Neuron (in vitro differentiated cells): ENCODE data around the gene PSMC4.
A peak's percentile ranks its signal among the peaks of the same experiment; 100 is the strongest.

Experiments used
- H2AFZ ChIP-seq: one replicate; pipeline ENCODE4 v1.6.1; 2013; ENCODE audit warnings: low read depth, mild to moderate bottlenecking, inconsistent platforms, low read length, moderate library complexity
- H3K27me3 ChIP-seq: one replicate; pipeline ENCODE4 v1.6.1; 2013; ENCODE audit warnings: low read length; ENCODE audit not compliant: insufficient read depth
- H3K36me3 ChIP-seq: one replicate; pipeline ENCODE4 v1.6.1; 2013; ENCODE audit warnings: low read length; ENCODE audit not compliant: insufficient read depth
- H3K4me1 ChIP-seq: one replicate; pipeline ENCODE4 v1.6.1; 2013; ENCODE audit warnings: low read length; ENCODE audit not compliant: insufficient read depth
- H3K4me3 ChIP-seq: 2 replicates; pipeline ENCODE4 v1.5.1; 2013; ENCODE audit warnings: mild to moderate bottlenecking, low read length, moderate library complexity
- H3K9me3 ChIP-seq: one replicate; pipeline ENCODE4 v1.6.1; 2013; ENCODE audit warnings: low read length

The PSMC4 gene

DNA sequence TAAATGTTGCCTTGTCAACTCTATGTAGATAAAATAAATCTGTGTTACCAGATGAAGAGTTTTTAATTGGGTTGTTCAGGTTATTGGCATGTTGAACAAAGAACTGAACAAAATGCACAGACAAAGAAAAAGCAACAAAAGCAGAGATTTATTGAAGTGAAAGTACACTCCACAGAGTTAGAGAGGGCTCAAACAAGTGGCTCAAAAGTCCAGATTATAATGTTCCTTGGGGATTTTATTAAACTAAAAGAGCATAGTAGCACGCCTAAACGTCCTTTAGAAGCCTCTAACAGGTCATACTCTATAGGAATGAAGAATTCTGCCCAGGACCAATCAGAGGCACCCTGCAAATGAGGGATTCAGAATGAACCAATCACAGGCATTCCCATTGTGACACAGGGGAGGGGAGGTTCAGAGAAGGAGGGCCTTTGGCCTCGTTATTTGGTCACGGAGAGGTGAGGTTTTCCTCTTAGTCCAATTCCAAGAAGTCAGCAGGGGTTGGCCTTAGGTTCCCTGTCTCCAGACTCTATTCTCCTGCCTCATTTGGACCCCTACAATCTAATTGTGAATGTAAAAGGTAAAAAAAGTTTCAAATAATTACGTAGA lies 12.8 kb downstream of the PSMC4 start:
- Histone ChIP-seq H3K4me1 (no peaks in the 10 kb centered on the region), H3K4me3 (no peak overlapping the region), H3K9me3 (peaks cover 21% of the 10 kb centered on the region), H3K27me3 (no peaks in the 10 kb centered on the region), H3K36me3 (peaks cover 40% of the 10 kb centered on the region), H2AFZ (no peak overlapping the region)

DNA sequence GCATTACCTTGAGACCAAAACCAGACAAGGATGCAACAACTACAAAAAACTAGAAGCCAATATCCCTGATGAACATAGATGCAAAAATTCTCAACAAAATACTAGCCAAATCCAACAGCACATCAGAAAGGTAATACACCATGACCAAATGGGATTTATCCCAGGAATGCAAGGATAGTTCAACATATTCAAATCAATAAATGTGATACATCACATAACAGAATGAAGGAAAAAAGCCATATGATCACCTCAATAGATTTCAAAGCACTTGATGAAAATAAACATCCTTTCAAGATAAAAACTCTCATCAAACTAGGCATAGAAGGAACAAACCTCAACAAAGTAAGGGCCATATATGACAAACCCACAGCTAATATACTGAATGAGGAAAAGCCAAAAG lies 15.7 kb downstream of the PSMC4 start:
- Histone ChIP-seq H2AFZ (no peak overlapping the region), H3K27me3 (no peaks in the 10 kb centered on the region), H3K4me1 (no peaks in the 10 kb centered on the region), H3K4me3 (no peak overlapping the region), H3K9me3 (peaks cover 14% of the 10 kb centered on the region), H3K36me3 (peaks cover 11% of the 10 kb centered on the region)

DNA sequence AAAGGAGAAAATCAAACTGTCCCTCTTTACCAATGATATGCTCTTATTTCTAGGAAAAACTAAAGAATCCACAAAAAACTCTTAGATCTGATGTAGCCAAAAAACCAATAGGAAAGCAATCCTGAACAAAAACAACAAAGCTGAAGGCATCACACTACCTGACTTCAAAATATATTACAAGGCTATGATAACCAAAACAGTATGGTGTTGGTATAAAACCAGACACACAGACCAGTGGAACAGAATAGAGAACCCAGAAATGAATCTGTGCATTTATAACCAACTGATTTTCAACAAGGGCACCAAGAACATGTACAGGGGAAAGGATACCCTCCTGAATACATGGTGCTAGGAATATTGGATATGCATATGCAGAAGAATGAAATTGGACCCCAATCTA lies 16.2 kb downstream of the PSMC4 start:
- no peak overlapping the region for H3K4me3 ChIP-seq
- peaks cover 12% of the 10 kb centered on the region for H3K9me3 ChIP-seq
- no peaks in the 10 kb centered on the region for H3K4me1 ChIP-seq

GRCh38 chr19:39987596-39987995 lies 16.6 kb downstream of the PSMC4 start:
- H3K9me3 ChIP-seq = peaks cover 12% of the 10 kb centered on the region

More for the DNA sequence above, 16.2 kb downstream of the PSMC4 start:
- H3K27me3 ChIP-seq = no peaks in the 10 kb centered on the region
- H3K36me3 ChIP-seq = peaks cover 8% of the 10 kb centered on the region
- H2AFZ ChIP-seq = no peak overlapping the region

GRCh38 chr19:39993605-39994004 lies 22.6 kb downstream of the PSMC4 start:
- Histone ChIP-seq H3K27me3 (no peaks in the 10 kb centered on the region), H3K9me3 (peaks cover 8% of the 10 kb centered on the region), H2AFZ (no peak overlapping the region), H3K4me1 (peaks cover 12% of the 10 kb centered on the region), H3K36me3 (no peaks in the 10 kb centered on the region), H3K4me3 (no peak overlapping the region)

More at GRCh38 chr19:39987596-39987995, 16.6 kb downstream of the PSMC4 start:
- H2AFZ ChIP-seq = no peak overlapping the region
- peaks cover 4% of the 10 kb centered on the region for H3K36me3 ChIP-seq
- H3K4me3 ChIP-seq = no peak overlapping the region
- no peaks in the 10 kb centered on the region for H3K4me1 ChIP-seq
- no peaks in the 10 kb centered on the region for H3K27me3 ChIP-seq

DNA sequence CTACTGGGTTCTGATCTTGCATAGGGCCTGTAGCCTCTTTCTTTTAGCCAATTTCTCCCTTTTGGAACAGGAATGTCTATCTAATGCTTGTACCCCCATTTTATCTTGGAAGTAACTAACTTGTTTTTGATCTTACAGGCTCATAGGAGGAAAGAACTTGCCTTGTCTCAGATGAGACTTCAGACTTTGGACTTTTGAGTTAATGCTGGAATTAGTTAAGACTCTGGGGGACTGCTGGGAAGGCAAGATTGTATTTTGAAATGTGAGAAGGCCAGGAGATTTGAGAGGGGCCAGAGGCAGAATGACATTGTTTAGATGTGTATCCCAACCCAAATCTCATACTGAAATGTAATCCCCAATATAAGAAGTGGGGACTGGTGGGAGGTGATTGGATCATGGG lies 23.4 kb downstream of the PSMC4 start:
- Histone ChIP-seq H2AFZ (no peak overlapping the region), H3K4me1 (peaks cover 12% of the 10 kb centered on the region), H3K9me3 (peaks cover 8% of the 10 kb centered on the region), H3K27me3 (no peaks in the 10 kb centered on the region), H3K4me3 (no peak overlapping the region), H3K36me3 (no peaks in the 10 kb centered on the region)

DNA sequence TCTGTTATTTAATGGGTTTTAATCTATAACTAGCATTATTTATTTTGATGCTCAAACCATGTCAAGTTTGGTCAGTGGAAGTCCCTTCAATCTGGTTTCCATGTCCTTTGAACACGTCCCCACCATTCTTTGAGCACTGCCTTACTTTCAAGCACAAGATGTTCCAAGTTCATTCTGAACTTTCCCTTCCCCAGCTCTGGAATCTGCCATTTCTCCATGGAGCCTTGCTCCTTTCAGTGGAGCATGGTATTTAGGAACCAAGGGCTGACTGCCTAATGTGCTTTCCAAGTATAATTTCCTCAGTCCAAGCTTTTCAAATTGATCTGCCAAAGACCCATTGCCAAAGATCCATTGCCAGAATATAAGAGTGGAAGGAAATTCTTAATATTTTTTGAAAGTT lies 24.8 kb downstream of the PSMC4 start:
- H3K27me3 ChIP-seq = no peaks in the 10 kb centered on the region
- no peaks in the 10 kb centered on the region for H3K36me3 ChIP-seq
- H3K9me3 ChIP-seq = peaks cover 8% of the 10 kb centered on the region

DNA sequence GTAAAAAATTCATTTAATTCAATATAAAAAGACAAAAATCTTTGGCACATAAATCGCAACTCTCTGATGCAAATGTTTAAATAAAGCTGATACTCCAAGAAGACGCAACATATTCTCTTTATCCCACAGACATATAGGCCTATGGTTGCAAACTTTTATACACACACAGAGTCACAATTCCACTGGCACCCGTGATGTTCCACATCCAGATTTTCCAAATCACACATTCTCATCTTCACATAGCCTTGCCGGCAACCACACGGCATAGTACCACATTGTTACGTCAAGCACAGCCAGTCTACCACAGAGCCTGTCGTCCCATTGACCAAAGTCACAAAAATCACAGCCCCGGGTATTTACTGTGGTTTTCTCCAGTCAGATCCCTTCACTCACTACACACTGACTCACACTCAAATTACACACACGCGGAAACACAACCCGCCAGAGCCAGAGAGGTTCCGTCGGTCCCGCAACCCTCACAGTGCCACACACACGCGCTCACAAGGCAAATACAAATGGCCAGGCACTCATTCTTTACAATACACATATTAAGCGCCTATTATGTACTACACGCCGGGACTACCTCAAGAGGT lies 25.3 kb downstream of the PSMC4 start:
- peaks cover 11% of the 10 kb centered on the region for H3K9me3 ChIP-seq
- H3K4me1 ChIP-seq = peaks cover 12% of the 10 kb centered on the region
- no peaks in the 10 kb centered on the region for H3K27me3 ChIP-seq
- no peaks in the 10 kb centered on the region for H3K36me3 ChIP-seq
- H3K4me3 ChIP-seq = peak overlapping the region; percentile 82
- peak overlapping the region; percentile 71 for H2AFZ ChIP-seq

More for the DNA sequence above, 24.8 kb downstream of the PSMC4 start:
- H3K4me3 ChIP-seq = peak overlapping the region; percentile 82
- no peak overlapping the region for H2AFZ ChIP-seq
- H3K4me1 ChIP-seq = peaks cover 12% of the 10 kb centered on the region

- Histone ChIP-seq H3K4me1 (peaks cover 12% of the 10 kb centered on the region), H3K27me3 (no peaks in the 10 kb centered on the region), H3K4me3 (peak within 1 kb of the TSS; percentile 82), H2AFZ (peak within 1 kb of the TSS; percentile 71), H3K36me3 (no peaks in the 10 kb centered on the region), H3K9me3 (peaks cover 10% of the 10 kb centered on the region)
Observed at GRCh38 chr19:39996811-39997637, 26.1 kb downstream of the PSMC4 start, which contains the start of gene ZNF546. Gene ZNF546, plus strand, starts transcription at chr19:39997060. Its CDS starts 1,267 bp downstream, at chr19:39998327.

DNA sequence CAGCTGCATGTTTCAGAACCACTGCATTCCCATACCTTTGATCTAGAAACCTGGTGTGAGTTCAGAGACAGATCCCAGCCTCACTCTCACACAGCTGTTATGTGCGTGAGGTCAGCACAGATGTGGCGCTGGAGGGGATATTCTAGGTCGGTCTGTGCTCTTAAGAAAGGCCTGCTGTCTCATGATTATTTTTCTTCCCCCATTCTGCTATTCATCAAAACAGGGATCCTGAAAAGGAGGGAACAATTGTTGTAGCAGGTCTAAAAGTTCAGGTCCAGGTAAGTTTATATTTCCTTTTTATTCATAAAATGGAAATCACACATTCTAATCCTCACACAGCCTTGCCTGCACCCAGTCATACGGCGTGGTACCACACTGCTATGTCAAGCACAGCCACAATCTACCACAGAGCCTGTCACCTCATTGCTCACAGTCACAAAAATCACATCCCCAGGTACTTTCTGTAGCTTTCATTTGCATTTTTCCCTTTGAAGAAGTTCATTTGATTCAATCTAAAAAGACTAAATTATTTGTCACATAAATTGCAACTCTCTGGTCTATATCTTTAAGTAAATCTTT lies 26.8 kb downstream of the PSMC4 start:
- Histone ChIP-seq H3K27me3 (no peaks in the 10 kb centered on the region), H2AFZ (peak overlapping the region; percentile 71), H3K9me3 (peaks cover 10% of the 10 kb centered on the region), H3K4me1 (peaks cover 12% of the 10 kb centered on the region), H3K4me3 (peak overlapping the region; percentile 82), H3K36me3 (no peaks in the 10 kb centered on the region)

- Histone ChIP-seq H3K27me3 (no peaks in the 10 kb centered on the region), H3K36me3 (no peaks in the 10 kb centered on the region), H3K4me1 (peaks cover 12% of the 10 kb centered on the region), H2AFZ (no peak overlapping the region), H3K9me3 (peaks cover 10% of the 10 kb centered on the region), H3K4me3 (no peak overlapping the region)
Observed at GRCh38 chr19:39998501-39998900, 27.5 kb downstream of the PSMC4 start.

GRCh38 chr19:40005691-40006272 lies 34.8 kb downstream of the PSMC4 start:
- H3K36me3 ChIP-seq = peaks cover 28% of the 10 kb centered on the region

More at GRCh38 chr19:40005691-40006272, 34.8 kb downstream of the PSMC4 start:
- no peak overlapping the region for H2AFZ ChIP-seq
- peaks cover 25% of the 10 kb centered on the region for H3K9me3 ChIP-seq
- no peak overlapping the region for H3K4me3 ChIP-seq
- H3K4me1 ChIP-seq = no peaks in the 10 kb centered on the region
- H3K27me3 ChIP-seq = no peaks in the 10 kb centered on the region
